Mesenchymal stem cell (in vitro differentiated cells and primary cell): Measurements from ENCODE around the gene NR5A2.

ENCODE experiments used
- DNase-seq: peaks from one replicate; pipeline ENCODE4 v3.0.0-alpha.2; 2013
- H2AFZ ChIP-seq: one replicate; pipeline ENCODE4 v1.6.1; 2013; ENCODE audit warnings: low read depth, mild to moderate bottlenecking, control low read depth, inconsistent platforms, low read length, moderate library complexity
- H2AK5ac ChIP-seq: 2 replicates; pipeline ENCODE4 v1.6.1; 2013; ENCODE audit warnings: low read length, moderate library complexity, mild to moderate bottlenecking, inconsistent platforms; ENCODE audit not compliant: severe bottlenecking
- H2BK120ac ChIP-seq: one replicate; pipeline ENCODE4 v1.6.1; 2013; ENCODE audit warnings: low read depth, mild to moderate bottlenecking, inconsistent platforms, low read length, moderate library complexity
- H2BK12ac ChIP-seq, 2 experiments: one replicate each; pipeline ENCODE4 v1.6.1; 2013; ENCODE audit warnings: inconsistent platforms in 2 of 2, low read length in 2 of 2, mild to moderate bottlenecking in 2 of 2, moderate library complexity in 2 of 2, control low read depth in 1 of 2
- H2BK15ac ChIP-seq: one replicate; pipeline ENCODE4 v1.6.1; 2013; ENCODE audit warnings: mild to moderate bottlenecking, low read depth, inconsistent platforms; ENCODE audit not compliant: poor library complexity, severe bottlenecking
- H2BK5ac ChIP-seq: 2 replicates; pipeline ENCODE4 v1.6.1; 2013; ENCODE audit warnings: low read depth, mild to moderate bottlenecking, low read length, control low read depth, inconsistent platforms; ENCODE audit not compliant: poor library complexity, severe bottlenecking
- H3K14ac ChIP-seq, 2 experiments: one replicate each; pipeline ENCODE4 v1.6.1; 2013; ENCODE audit warnings: inconsistent platforms in 2 of 2, low read length in 2 of 2, control low read depth in 1 of 2, mild to moderate bottlenecking in 1 of 2, moderate library complexity in 1 of 2
- H3K18ac ChIP-seq, 2 experiments: one replicate each; pipeline ENCODE4 v1.6.1; 2013; ENCODE audit warnings: inconsistent platforms in 2 of 2, low read length in 2 of 2, control low read depth in 1 of 2, low read depth in 1 of 2, mild to moderate bottlenecking in 1 of 2
- H3K23ac ChIP-seq, 2 experiments: one replicate each; pipeline ENCODE4 v1.6.1; 2013; ENCODE audit warnings: inconsistent platforms in 2 of 2, low read length in 2 of 2, mild to moderate bottlenecking in 2 of 2, moderate library complexity in 2 of 2, control low read depth in 1 of 2
- H3K27ac ChIP-seq: 2 replicates; pipeline ENCODE4 v1.5.1; 2013; ENCODE audit warnings: mild to moderate bottlenecking, moderate library complexity, low read length, control low read depth, inconsistent platforms; ENCODE audit not compliant: poor library complexity, severe bottlenecking
- H3K27me3 ChIP-seq, 2 experiments: 2 replicates each; pipeline versions ENCODE4 v1.6.1 to v1.7.0; 2013; ENCODE audit warnings: low read length in 2 of 2, mild to moderate bottlenecking in 2 of 2, moderate library complexity in 2 of 2, control low read depth in 1 of 2, inconsistent platforms in 1 of 2; ENCODE audit not compliant: control insufficient read depth in 1 of 2, insufficient read depth in 1 of 2
- H3K36me3 ChIP-seq, 2 experiments: 2 replicates each; pipeline versions ENCODE4 v1.6.1 to v1.7.0; 2013; ENCODE audit warnings: low read length in 2 of 2, control low read depth in 1 of 2, inconsistent platforms in 1 of 2, low read depth in 1 of 2, mild to moderate bottlenecking in 1 of 2; ENCODE audit not compliant: insufficient read depth in 2 of 2, control insufficient read depth in 1 of 2
- H3K4ac ChIP-seq, 2 experiments: one replicate each; pipeline ENCODE4 v1.6.1; 2013; ENCODE audit warnings: inconsistent platforms in 2 of 2, low read length in 2 of 2, mild to moderate bottlenecking in 2 of 2, moderate library complexity in 2 of 2, control low read depth in 1 of 2, low read depth in 1 of 2
- H3K4me1 ChIP-seq: 2 replicates; pipeline ENCODE4 v1.6.1; 2013; ENCODE audit warnings: low read depth, low read length, control low read depth; ENCODE audit not compliant: control insufficient read depth, insufficient read depth
- H3K4me2 ChIP-seq: 2 replicates; pipeline ENCODE4 v1.6.1; 2013; ENCODE audit warnings: low read length, mild to moderate bottlenecking, inconsistent platforms; ENCODE audit not compliant: poor library complexity, severe bottlenecking
- H3K4me3 ChIP-seq, 2 experiments: 2 replicates each; pipeline versions ENCODE4 v1.5.1 to v1.7.0; 2013; ENCODE audit warnings: low read length in 2 of 2, mild to moderate bottlenecking in 2 of 2, control low read depth in 1 of 2, low read depth in 1 of 2; ENCODE audit not compliant: insufficient read depth in 1 of 2
- H3K79me1 ChIP-seq: replicated peaks from 2 replicates; pipeline ENCODE4 v1.6.1; 2013; ENCODE audit warnings: mild to moderate bottlenecking, control low read depth, low read length, inconsistent platforms; ENCODE audit not compliant: poor library complexity, severe bottlenecking
- H3K9ac ChIP-seq: 2 replicates; pipeline ENCODE4 v1.7.0; 2013; ENCODE audit warnings: mild to moderate bottlenecking, low read length, moderate library complexity
- H3K9me3 ChIP-seq: 2 replicates; pipeline ENCODE4 v1.7.0; 2013; ENCODE audit warnings: mild to moderate bottlenecking, low read length; ENCODE audit not compliant: control insufficient read depth
- H4K8ac ChIP-seq: one replicate; pipeline ENCODE4 v1.6.1; 2013; ENCODE audit warnings: inconsistent platforms, mild to moderate bottlenecking, low read length, moderate library complexity
- H4K91ac ChIP-seq: one replicate; pipeline ENCODE4 v1.6.1; 2013; ENCODE audit warnings: mild to moderate bottlenecking, low read length, inconsistent platforms
- WGBS: methylation state at CpG from one replicate; pipeline ENCODE4 v1.1.7; 2013; ENCODE audit warnings: mixed read lengths; 5-methylcytosine and 5-hydroxymethylcytosine counted together

The NR5A2 gene

GRCh38 chr1:200157715-200158114 is 130.2 kb downstream of the NR5A2 start:
- no peak overlapping the region for H2AK5ac ChIP-seq

DNA sequence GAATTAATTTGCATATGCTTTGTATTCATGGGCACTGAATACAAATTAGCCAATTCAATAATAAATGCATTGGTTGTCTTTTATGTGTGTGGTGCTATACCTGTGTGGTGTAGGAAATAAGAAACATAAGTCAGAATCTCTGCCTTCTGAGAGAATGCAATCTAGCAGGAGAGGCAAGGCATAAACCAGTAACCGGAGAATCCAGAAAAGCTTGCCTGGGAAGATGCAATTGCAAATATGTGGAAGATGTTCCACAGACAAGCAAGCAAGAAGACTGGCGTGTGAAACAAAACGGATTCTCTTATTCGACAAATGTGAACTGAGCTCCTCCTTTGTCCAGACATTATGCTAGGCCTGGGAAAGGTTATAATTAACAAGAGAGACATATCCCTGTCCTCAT is 134.3 kb downstream of the NR5A2 start:
- Histone ChIP-seq H2AK5ac (no peak overlapping the region), H3K27ac (no peak overlapping the region), H2BK15ac (no peak overlapping the region), H3K4me1 (no peaks in the 10 kb centered on the region), H2AFZ (no peak overlapping the region), H3K9me3 (no peaks in the 10 kb centered on the region), H4K91ac (no peak overlapping the region), H3K9ac (no peak overlapping the region), H3K14ac (no peak overlapping the region), H3K4me3 (no peak overlapping the region), H3K23ac (no peak overlapping the region), H3K4me2 (no peak overlapping the region), H2BK5ac (no peak overlapping the region), H3K18ac (no peak overlapping the region), H4K8ac (no peak overlapping the region), H3K36me3 (no peaks in the 10 kb centered on the region), H3K27me3 (no peaks in the 10 kb centered on the region), H2BK120ac (no peak overlapping the region), H2BK12ac (no peak overlapping the region), H3K4ac (no peak overlapping the region), H3K79me1 (no peaks in the 10 kb centered on the region)
- WGBS: 100% methylated on average over 4 of the region's 4 CpGs
- no peak for DNase-seq

More at GRCh38 chr1:200157715-200158114, 130.2 kb downstream of the NR5A2 start:
- Histone ChIP-seq H3K27me3 (no peaks in the 10 kb centered on the region), H3K14ac (no peak overlapping the region), H2BK12ac (no peak overlapping the region), H2AFZ (no peak overlapping the region), H4K91ac (no peak overlapping the region), H3K36me3 (no peaks in the 10 kb centered on the region), H3K4me3 (no peak overlapping the region), H3K4me1 (no peaks in the 10 kb centered on the region), H3K23ac (no peak overlapping the region), H2BK5ac (no peak overlapping the region), H3K4ac (no peak overlapping the region), H4K8ac (no peak overlapping the region), H3K27ac (no peak overlapping the region), H3K18ac (no peak overlapping the region), H2BK120ac (no peak overlapping the region), H3K9ac (no peak overlapping the region), H3K9me3 (no peaks in the 10 kb centered on the region), H3K4me2 (no peak overlapping the region), H2BK15ac (no peak overlapping the region), H3K79me1 (no peaks in the 10 kb centered on the region)
- no peak for DNase-seq

DNA sequence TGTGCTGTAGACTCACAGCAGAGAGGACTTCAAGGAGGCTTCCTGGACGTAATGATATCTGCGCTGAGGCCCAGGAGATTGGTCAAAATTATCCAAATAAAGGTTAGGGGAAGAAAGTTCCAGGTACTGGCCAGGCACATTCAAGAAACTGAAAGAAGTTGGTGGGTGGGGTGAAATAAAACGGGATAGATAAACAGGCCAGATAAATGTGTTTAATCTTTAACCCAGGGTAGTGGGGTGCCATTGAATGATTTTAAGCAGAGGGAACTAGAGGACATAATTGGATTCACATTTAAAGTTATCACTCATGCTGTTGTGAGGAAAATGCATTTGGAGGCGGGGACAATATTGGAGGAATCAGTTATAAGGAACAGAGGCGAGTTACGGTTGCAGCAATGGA is 134.7 kb downstream of the NR5A2 start:
- H4K91ac ChIP-seq: no peak overlapping the region
- no peak overlapping the region for H2BK12ac ChIP-seq
- no peak overlapping the region for H4K8ac ChIP-seq
- H3K18ac ChIP-seq: no peak overlapping the region
- no peak overlapping the region for H3K4ac ChIP-seq
- no peak overlapping the region for H2BK15ac ChIP-seq
- WGBS: 97% methylated on average over 6 of the region's 6 CpGs
- H3K36me3 ChIP-seq: no peaks in the 10 kb centered on the region
- DNase-seq: no peak
- H3K27ac ChIP-seq: no peak overlapping the region
- no peaks in the 10 kb centered on the region for H3K79me1 ChIP-seq
- no peaks in the 10 kb centered on the region for H3K4me1 ChIP-seq
- no peak overlapping the region for H3K4me3 ChIP-seq
- no peak overlapping the region for H2BK120ac ChIP-seq
- no peak overlapping the region for H3K4me2 ChIP-seq
- H3K9me3 ChIP-seq: no peaks in the 10 kb centered on the region
- no peak overlapping the region for H2AFZ ChIP-seq
- H3K23ac ChIP-seq: no peak overlapping the region
- H3K14ac ChIP-seq: no peak overlapping the region
- no peak overlapping the region for H3K9ac ChIP-seq
- H2BK5ac ChIP-seq: no peak overlapping the region
- no peak overlapping the region for H2AK5ac ChIP-seq
- no peaks in the 10 kb centered on the region for H3K27me3 ChIP-seq

- Histone ChIP-seq H3K14ac (no peak overlapping the region), H3K9ac (no peak overlapping the region), H3K4me2 (no peak overlapping the region), H4K91ac (no peak overlapping the region), H3K23ac (no peak overlapping the region), H3K4ac (no peak overlapping the region), H4K8ac (no peak overlapping the region), H3K4me1 (no peaks in the 10 kb centered on the region), H3K27ac (no peak overlapping the region), H3K9me3 (no peaks in the 10 kb centered on the region), H2BK12ac (no peak overlapping the region), H3K79me1 (no peaks in the 10 kb centered on the region), H3K4me3 (no peak overlapping the region), H2BK120ac (no peak overlapping the region), H3K36me3 (no peaks in the 10 kb centered on the region), H2BK15ac (no peak overlapping the region), H3K27me3 (no peaks in the 10 kb centered on the region), H3K18ac (no peak overlapping the region), H2BK5ac (no peak overlapping the region), H2AK5ac (no peak overlapping the region), H2AFZ (no peak overlapping the region)
- DNase-seq: no peak
These were observed 135.4 kb downstream of the NR5A2 start for GRCh38 chr1:200162877-200163276.
